ENCODE results near the gene SLF2. TPM values are rescaled to one million over a fixed set of nuclear protein-coding genes. Genes with fewer than 3 reads are reported as not detected.

The SLF2 gene
- total RNA-seq, 1 donor from 2014 or later: 16.4 TPM

GRCh38 chr10:100923580-100923979, 10.8 kb downstream of the SLF2 start:
- intact Hi-C loops (cut with micrococcal nuclease): no loop called here
- H3K9me3 ChIP-seq (replicated peaks): no peaks in the 10 kb centered on the region
- no peak for TF ChIP-seq CTCF (IDR thresholded peaks at IDR 0.05; ENCODE audit: borderline replicate concordance)
- H3K27me3 ChIP-seq (ENCODE audit: low read depth): no peaks in the 10 kb centered on the region
- H3K36me3 ChIP-seq: peaks cover 90% of the 10 kb centered on the region
- no peak overlapping the region for H3K27ac ChIP-seq (replicated peaks)
- no peak for DNase-seq
- H3K4me3 ChIP-seq: no peak overlapping the region
- H3K4me1 ChIP-seq: peaks cover 27% of the 10 kb centered on the region

GRCh38 chr10:100927266-100927665, 14.5 kb downstream of the SLF2 start:
- intact Hi-C loops (cut with micrococcal nuclease): no loop called here
- Histone ChIP-seq H3K27ac (replicated peaks) (no peak overlapping the region), H3K9me3 (replicated peaks) (no peaks in the 10 kb centered on the region), H3K27me3 (ENCODE audit: low read depth) (no peaks in the 10 kb centered on the region), H3K4me3 (no peak overlapping the region), H3K36me3 (peaks cover 88% of the 10 kb centered on the region), H3K4me1 (peaks cover 53% of the 10 kb centered on the region)
- DNase-seq: no peak
- no peak for TF ChIP-seq CTCF (IDR thresholded peaks at IDR 0.05; ENCODE audit: borderline replicate concordance)

- no peak for DNase-seq
- intact Hi-C loops (cut with micrococcal nuclease): no loop called here
- H3K4me3 ChIP-seq: peak overlapping the region; percentile 5
- peaks cover 53% of the 10 kb centered on the region for H3K4me1 ChIP-seq
- no peaks in the 10 kb centered on the region for H3K9me3 ChIP-seq (replicated peaks)
- peaks cover 88% of the 10 kb centered on the region for H3K36me3 ChIP-seq
- H3K27me3 ChIP-seq (ENCODE audit: low read depth): no peaks in the 10 kb centered on the region
- H3K27ac ChIP-seq (replicated peaks): peak overlapping the region; percentile 39
- no peak for TF ChIP-seq CTCF (IDR thresholded peaks at IDR 0.05; ENCODE audit: borderline replicate concordance)
Observed at GRCh38 chr10:100928039-100928438, 15.3 kb downstream of the SLF2 start.

- Histone ChIP-seq H3K4me3 (no peak overlapping the region), H3K36me3 (peaks cover 88% of the 10 kb centered on the region), H3K4me1 (peaks cover 44% of the 10 kb centered on the region), H3K9me3 (replicated peaks) (no peaks in the 10 kb centered on the region), H3K27ac (replicated peaks) (peak overlapping the region; percentile 7), H3K27me3 (ENCODE audit: low read depth) (no peaks in the 10 kb centered on the region)
- no peak for TF ChIP-seq CTCF (IDR thresholded peaks at IDR 0.05; ENCODE audit: borderline replicate concordance)
- DNase-seq: no peak
- intact Hi-C loops (cut with micrococcal nuclease): no loop called here
Observed at GRCh38 chr10:100930368-100930767, 17.6 kb downstream of the SLF2 start.

GRCh38 chr10:100934084-100934659, 21.4 kb downstream of the SLF2 start:
- H3K4me3 ChIP-seq: no peak overlapping the region
- intact Hi-C loops (cut with micrococcal nuclease): no loop called here
- H3K27ac ChIP-seq (replicated peaks): no peak overlapping the region
- H3K36me3 ChIP-seq: peaks cover 98% of the 10 kb centered on the region
- no peaks in the 10 kb centered on the region for H3K27me3 ChIP-seq (ENCODE audit: low read depth)
- H3K4me1 ChIP-seq: peaks cover 20% of the 10 kb centered on the region
- DNase-seq: no peak
- no peaks in the 10 kb centered on the region for H3K9me3 ChIP-seq (replicated peaks)
- peak; percentile 38 for TF ChIP-seq CTCF (IDR thresholded peaks at IDR 0.05; ENCODE audit: borderline replicate concordance)

Measured in left ventricle myocardium inferior (tissue), 1 donor.